GM04503 (cell line): ENCODE measurements around the gene ULBP1.
"Not testable (repeated sequence)": the region's sequence is repeated elsewhere in the genome, so short reads cannot be mapped to it uniquely, and the experiment has no call there.

Experiments used
- DNase-seq: peaks from one replicate; pipeline ENCODE4 v3.0.0-alpha.2; 2012; ENCODE audit warnings: low read depth

Gene ULBP1

DNA sequence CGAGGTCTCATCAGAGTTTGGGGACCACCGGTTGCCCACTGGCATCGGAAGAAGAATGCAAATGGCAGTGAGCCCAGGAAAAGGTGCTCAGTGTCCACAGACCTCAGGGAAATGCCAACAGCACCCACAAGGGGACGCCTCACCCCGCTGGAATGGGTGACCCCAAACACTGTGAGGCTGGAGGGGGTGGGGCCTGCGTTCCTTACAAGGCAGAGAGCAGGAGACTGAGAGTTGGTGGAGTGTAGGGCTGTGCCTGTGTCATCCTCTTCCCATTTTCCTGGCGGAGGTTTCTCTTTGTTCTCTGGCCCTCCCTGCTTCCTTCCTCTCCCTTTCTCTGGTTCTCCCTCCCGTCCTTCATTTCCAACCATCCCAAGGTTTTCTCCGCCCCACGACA is 9.8 kb upstream of the ULBP1 start:
- not testable (repeated sequence) for DNase-seq

GRCh38 chr6:149954328-149954983 is 9.3 kb upstream of the ULBP1 start:
- DNase-seq: not testable (repeated sequence)

DNA sequence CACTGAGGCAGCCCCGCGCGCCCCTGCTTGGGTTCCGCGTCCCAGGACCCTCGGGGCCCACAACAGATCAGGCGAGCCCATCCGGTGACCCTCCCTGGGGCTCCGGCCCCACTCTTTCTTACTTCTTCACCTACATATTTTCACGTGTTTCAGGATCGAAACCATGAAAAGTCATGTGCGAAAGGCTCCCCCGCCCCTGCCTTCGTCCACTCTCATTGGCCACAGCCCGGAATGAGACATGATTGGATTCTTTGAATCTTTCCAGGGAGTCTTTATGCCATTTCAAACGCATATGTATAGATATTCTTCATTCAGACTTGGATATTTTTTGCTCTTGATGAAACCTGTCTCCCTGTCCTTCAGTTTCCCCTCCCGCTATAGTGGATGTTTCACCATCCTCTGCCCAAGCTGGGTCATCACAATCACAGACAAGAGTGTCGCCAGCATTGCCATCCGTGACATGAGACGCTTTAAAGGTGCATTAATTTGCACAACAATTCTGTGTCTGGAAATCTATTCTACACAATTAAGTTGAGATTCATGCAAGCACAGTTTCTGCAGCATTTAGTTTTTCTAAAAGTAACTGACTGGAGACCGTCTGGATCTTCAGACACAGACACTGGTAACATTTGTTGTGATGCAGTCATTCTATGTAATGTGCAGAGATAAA is 8.6 kb upstream of the ULBP1 start:
- not testable (repeated sequence) for DNase-seq

- not testable (repeated sequence) for DNase-seq
Observed at GRCh38 chr6:149955654-149956317, 8.0 kb upstream of the ULBP1 start.

DNA sequence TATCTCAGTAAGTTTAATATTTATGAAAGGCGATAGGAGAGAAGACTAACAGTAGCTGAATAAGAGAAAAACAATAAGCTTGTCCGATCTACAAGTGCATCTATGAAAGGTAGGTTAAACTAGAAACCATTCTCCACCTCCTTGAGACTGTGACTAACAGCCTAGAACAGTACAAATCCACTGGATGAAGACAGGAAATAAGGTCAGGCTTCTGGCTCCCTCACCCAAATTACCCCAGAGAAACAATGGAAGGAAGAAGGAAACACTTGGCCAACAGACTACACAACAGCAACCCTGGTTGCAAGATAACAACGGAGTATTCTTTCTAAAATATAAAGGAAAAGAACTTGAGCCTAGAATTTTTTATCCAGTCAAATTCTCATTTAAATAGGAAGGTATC is 5.6 kb upstream of the ULBP1 start:
- not testable (repeated sequence) for DNase-seq

- DNase-seq: not testable (repeated sequence)
Observed at GRCh38 chr6:149959806-149960205, 3.9 kb upstream of the ULBP1 start.

GRCh38 chr6:149960488-149960887 is 3.3 kb upstream of the ULBP1 start:
- DNase-seq: no peak

- no peak for DNase-seq
Observed at GRCh38 chr6:149961728-149962425, 1.9 kb upstream of the ULBP1 start.

GRCh38 chr6:149962461-149963211 is 1.1 kb upstream of the ULBP1 start:
- no peak for DNase-seq

DNA sequence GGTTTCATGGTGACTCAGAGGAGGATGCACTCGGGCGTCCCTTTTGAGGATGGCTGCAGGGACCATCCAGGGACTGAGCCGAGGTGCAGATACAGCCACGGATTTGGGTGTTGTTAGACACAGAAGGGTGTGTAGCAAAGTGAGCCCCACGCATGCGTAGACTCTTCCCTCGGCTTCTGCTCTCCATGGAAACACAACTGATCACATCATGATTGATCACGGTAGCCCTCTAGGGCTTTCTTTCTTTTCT is 606 bp upstream of the ULBP1 start:
- DNase-seq: peak; percentile 36

DNA sequence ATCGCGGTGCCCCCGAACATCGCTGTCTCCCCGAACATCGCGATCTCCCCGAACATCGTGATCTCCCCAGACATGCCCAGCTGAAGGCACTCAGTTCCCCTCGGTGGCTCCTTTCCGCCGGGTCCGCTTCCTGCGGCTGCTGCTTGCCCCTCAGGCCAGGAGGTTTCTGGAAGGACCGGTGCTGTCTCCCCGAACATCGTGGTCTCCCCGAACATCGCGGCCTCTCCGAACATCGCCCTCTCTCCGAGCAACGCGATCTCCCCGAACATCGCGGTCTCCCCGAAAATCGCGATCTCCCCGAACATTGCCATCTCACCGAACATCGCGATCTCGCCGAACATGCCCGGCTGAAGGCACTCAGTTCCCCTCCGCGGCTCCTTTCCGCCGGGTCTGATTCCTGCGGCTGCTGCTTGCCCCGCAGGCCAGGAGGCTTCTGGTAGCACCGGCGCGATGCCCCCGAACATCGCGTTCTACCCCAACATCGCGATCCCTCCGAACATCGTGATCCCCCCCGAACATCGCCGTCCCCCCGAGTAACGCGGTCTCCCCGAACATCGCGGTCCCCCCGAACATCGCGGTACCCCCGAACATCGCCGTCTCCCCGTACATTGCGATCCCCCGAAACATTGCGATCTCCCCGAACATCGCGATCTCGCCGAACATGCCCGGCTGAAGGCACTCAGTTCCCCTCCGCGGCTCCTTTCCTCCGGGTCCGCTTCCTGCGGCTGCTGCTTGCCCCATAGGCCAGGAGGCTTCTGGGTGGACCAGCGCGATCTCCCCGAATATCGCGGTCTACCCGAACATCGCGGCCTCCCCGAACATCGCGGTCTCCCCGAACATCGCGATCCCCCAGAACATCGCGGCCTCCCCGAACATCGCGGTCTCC is 808 bp downstream of the ULBP1 start:
- no peak for DNase-seq

- no peak for DNase-seq
Observed at GRCh38 chr6:149965194-149966020, 1.7 kb downstream of the ULBP1 start.

- not testable (repeated sequence) for DNase-seq
Observed at GRCh38 chr6:149966319-149966718, 2.6 kb downstream of the ULBP1 start.

DNA sequence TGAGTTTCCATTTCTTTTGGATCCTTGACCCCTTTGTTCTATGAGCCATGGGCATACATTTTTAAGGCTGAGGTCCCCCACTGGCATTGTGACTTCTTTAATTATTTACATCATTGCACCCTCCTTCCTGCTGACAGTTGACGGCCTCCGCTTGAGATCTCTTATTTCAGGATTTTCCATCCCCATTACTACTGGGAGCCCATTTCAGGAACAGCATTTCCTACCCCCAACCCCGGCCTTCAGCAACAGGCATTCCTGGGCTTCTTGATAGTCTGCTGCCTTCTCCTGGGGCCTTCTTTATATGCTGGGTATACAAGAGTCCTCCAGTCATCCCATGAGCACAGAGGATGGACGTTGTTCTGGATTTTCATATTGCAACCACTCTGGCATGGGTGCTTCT is 3.8 kb downstream of the ULBP1 start:
- DNase-seq: no peak

DNA sequence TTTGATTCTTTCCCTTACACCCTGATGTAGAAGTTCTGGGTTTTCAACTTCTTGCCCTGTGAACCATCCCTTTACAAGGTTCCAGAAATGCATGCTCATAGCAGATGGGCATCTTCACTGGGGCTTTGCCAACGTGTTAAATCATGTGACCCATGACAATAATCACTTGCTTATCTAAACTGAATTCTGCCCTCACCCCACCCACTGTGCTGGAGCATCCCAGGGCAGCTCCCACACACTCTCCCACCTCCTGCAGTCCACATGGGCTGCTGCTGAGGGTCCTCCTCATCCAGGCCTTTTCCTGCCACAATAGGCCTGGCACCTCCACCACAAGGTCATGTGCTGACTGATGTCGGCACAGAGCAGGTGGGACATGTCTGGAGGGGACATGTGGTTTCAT is 4.3 kb downstream of the ULBP1 start:
- DNase-seq: not testable (repeated sequence)

- not testable (repeated sequence) for DNase-seq
Observed at GRCh38 chr6:149968909-149969308, 5.2 kb downstream of the ULBP1 start.

GRCh38 chr6:149969635-149970034 is 5.9 kb downstream of the ULBP1 start:
- DNase-seq: no peak

- DNase-seq: not testable (repeated sequence)
Observed at GRCh38 chr6:149974394-149974793, 10.7 kb downstream of the ULBP1 start.

DNA sequence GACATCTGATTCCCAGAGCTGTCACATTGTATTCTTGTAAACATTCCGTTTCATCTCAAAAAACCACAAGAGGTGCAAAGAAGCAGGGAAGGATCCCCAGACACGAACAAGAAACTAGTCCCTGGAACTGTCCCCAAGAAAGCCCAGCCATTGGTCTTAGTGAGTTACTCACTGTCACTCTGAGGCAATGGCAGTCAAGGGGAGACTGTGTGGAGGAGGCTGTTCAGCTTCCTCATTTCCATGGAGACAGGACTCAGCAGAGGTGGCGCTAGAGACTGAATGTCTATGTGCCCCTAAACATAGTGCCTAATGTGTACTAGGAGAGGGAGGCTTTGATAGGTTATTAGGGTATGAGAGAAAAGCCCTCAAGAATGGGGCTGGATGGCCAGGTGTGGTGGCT is 11.1 kb downstream of the ULBP1 start:
- no peak for DNase-seq

GRCh38 chr6:149975400-149975799 is 11.7 kb downstream of the ULBP1 start:
- no peak for DNase-seq
